Fibroblast of lung (primary cell): ENCODE data around the gene FTO.

Source experiments
- CTCF ChIP-seq, 2 donors: IDR thresholded peaks in 1 of 2; conservative IDR thresholded peaks in 1 of 2; 1 replicate in 1 of 2; 2 replicates in 1 of 2; pipeline ENCODE4 v1.5.1; 2011 to 2012; ENCODE audit warnings: low read length in 2 of 2, control low read depth in 1 of 2, inconsistent platforms in 1 of 2, low read depth in 1 of 2, mild to moderate bottlenecking in 1 of 2
- EZH2 ChIP-seq: IDR thresholded peaks from 2 replicates; pipeline ENCODE4 v1.5.1; 2012; ENCODE audit warnings: low read length, control low read depth, mild to moderate bottlenecking; ENCODE audit errors: missing control alignments

- no peak for TF ChIP-seq CTCF (conservative IDR thresholded peaks at IDR 0.05 in 1 of 2, IDR thresholded peaks at IDR 0.05 in 1 of 2; ENCODE audit: low read depth in 1 of 2, low read length in 2 of 2)
- no peak for TF ChIP-seq EZH2
Observed at GRCh38 chr16:53962041-53962440, 258.1 kb downstream of the FTO start.
